ENCODE data around the gene PSME4. TPM values are rescaled to one million over a fixed set of nuclear protein-coding genes. Genes with fewer than 3 reads are reported as not detected.
"Not testable (repeated sequence)": the region's sequence is repeated elsewhere in the genome, so short reads cannot be mapped to it uniquely, and the experiment has no call there.

Gene PSME4
- total RNA-seq, 2 experiments from 2014 or later = 51.8 to 56.0 TPM

GRCh38 chr2:53985646-53986045 lies 14.9 kb upstream of the PSME4 start:
- peaks cover 16% of the 10 kb centered on the region for H3K36me3 Mint-ChIP-seq
- no peaks in the 10 kb centered on the region for H3K27me3 Mint-ChIP-seq
- no peak overlapping the region for H3K27ac Mint-ChIP-seq
- H3K4me1 Mint-ChIP-seq = peaks cover 31% of the 10 kb centered on the region
- no peak for DNase-seq
- no peak overlapping the region for H3K4me3 Mint-ChIP-seq
- no peaks in the 10 kb centered on the region for H3K9me3 Mint-ChIP-seq

GRCh38 chr2:53969968-53970723 lies 647 bp downstream of the PSME4 start:
- peak overlapping the region; percentile 91 for H3K4me3 Mint-ChIP-seq
- H3K9me3 Mint-ChIP-seq = no peaks in the 10 kb centered on the region
- H3K27me3 Mint-ChIP-seq = no peaks in the 10 kb centered on the region
- peak; percentile 34 for DNase-seq
- H3K27ac Mint-ChIP-seq = peak overlapping the region; percentile 89
- H3K4me1 Mint-ChIP-seq = peaks cover 34% of the 10 kb centered on the region
- peaks cover 16% of the 10 kb centered on the region for H3K36me3 Mint-ChIP-seq

DNA sequence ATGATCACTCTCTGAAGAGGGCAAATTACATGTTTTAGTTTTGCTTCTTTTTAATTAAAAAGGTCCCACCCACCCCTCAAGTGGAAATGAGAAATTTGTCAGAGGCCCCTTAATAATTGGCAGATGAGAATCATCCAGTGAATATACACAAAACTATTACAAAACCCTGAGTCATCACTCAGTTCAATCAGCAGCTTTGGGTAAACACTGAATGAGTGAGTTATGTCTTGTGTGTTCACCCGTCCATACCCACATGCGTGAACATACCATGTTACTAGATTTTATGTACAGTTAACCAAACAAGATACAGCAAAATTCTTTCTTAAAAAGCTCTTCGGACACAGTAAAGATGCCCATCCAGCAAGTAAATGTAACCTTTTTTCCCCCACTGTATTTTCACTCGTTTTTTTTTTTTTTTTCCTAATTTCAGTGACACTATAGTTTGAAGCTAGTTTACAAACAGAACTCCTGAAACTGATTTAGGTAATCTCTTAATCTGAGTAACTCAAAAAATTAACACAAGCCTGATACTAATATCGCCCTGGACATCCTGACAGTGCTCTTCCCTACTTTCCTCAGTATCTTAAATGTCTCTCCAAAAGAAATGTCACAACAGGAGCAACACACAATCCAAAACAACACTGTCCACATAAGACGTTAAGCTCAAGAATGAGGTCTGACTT lies 1.4 kb downstream of the PSME4 start:
- no peak for DNase-seq
- Mint-ChIP-seq H3K4me3 (peak overlapping the region; percentile 91), H3K36me3 (peaks cover 13% of the 10 kb centered on the region), H3K9me3 (no peaks in the 10 kb centered on the region), H3K27ac (peak overlapping the region; percentile 89), H3K4me1 (peaks cover 41% of the 10 kb centered on the region), H3K27me3 (no peaks in the 10 kb centered on the region)

- H3K4me3 Mint-ChIP-seq = peak overlapping the region; percentile 1
- H3K4me1 Mint-ChIP-seq = peaks cover 59% of the 10 kb centered on the region
- H3K27ac Mint-ChIP-seq = peak overlapping the region; percentile 47
- peaks cover 27% of the 10 kb centered on the region for H3K36me3 Mint-ChIP-seq
- DNase-seq = no peak
- H3K9me3 Mint-ChIP-seq = peaks cover 2% of the 10 kb centered on the region
- H3K27me3 Mint-ChIP-seq = no peaks in the 10 kb centered on the region
Observed at GRCh38 chr2:53964987-53965687, 5.7 kb downstream of the PSME4 start.

DNA sequence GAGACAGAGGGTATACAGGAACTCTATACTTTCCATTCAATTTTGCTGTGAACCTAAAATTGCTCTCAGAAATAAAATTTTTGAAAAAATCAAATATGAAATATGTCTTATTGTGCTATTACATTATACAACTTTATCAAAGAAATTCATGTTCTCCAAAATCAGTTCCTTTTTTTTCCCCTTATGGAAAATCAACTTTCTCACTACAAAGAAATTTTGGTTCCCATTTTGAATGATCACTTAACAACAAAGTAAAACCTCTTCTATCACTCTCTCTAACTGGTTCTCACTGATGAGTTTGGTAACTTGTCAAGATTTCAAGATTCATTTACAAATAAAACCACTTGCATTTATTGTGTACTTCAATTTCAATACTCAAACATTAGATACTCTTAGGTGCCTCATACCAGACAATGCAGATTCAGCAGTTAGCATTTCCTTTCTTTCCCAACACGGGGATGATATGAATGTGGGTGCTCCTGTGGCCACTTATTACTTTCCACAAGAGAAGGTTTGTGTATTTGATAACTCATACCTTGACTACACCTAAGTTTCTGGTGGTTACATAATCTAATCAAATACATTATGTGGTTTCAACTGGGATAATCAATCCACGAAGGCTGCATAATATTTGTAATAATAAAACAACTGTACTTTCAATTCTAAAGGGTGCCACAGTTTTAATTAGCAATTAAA lies 6.4 kb downstream of the PSME4 start:
- peaks cover 60% of the 10 kb centered on the region for H3K4me1 Mint-ChIP-seq
- no peak overlapping the region for H3K27ac Mint-ChIP-seq
- peaks cover 2% of the 10 kb centered on the region for H3K9me3 Mint-ChIP-seq
- peaks cover 30% of the 10 kb centered on the region for H3K36me3 Mint-ChIP-seq
- no peaks in the 10 kb centered on the region for H3K27me3 Mint-ChIP-seq
- DNase-seq = peak; percentile 14
- no peak overlapping the region for H3K4me3 Mint-ChIP-seq

DNA sequence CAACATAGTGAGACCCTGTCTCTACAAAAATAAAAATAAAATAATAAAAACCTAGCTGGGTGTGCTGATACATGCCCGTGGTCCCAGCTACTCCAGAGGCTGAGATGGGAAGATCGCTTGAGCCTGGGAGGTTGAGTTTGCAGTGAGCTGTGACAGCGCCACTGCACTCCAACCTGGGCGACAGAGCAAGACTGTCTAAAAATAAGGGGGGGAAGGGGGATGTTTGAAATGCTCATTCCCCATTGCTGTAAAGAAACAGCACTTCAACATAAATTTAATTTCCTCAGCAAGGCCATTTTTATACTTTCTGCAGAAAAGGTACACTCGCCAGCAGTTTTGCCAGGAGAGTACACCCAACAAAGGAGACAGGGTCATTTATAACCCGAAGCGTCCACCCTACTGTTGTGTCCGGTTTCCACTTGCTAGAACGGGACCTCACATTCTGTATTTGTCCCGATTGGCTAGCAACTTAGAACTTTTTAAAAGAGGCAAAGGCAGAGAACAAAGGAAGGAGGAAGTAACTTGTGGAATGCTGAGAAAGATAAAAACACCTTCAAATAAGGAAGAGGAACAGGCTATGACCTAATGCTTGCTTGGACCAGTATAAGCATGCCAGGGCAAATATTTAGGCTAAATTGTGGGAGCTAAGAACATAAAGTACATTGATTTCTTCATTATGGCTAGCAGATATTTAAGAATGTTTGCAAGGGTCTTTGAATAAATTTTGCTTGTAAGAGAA lies 9.1 kb downstream of the PSME4 start:
- Mint-ChIP-seq H3K36me3 (peaks cover 31% of the 10 kb centered on the region), H3K4me1 (peaks cover 55% of the 10 kb centered on the region)
- not testable (repeated sequence) for H3K27me3 Mint-ChIP-seq, H3K4me3 Mint-ChIP-seq, DNase-seq, H3K9me3 Mint-ChIP-seq, H3K27ac Mint-ChIP-seq

DNA sequence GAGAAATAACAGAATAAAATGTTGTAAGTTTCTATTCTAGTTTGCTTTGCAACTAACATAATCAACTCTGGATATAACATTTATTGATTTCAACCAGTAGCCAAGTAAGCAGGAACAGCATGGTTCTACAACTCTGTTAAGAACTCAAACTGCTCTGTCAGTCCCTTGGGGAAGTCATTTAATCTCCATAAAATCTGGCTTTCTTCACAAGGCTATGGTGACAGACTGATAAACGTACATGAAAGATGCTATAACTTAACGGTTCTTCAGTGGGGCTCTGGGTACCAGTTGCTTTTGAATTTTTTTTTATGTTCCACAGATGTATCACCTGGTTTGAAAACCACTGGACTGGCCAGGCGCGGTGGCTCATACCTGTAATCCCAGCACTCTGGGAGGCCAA lies 10.3 kb downstream of the PSME4 start:
- Mint-ChIP-seq H3K9me3 (peaks cover 2% of the 10 kb centered on the region), H3K27ac (no peak overlapping the region), H3K36me3 (peaks cover 29% of the 10 kb centered on the region), H3K4me3 (no peak overlapping the region), H3K4me1 (peaks cover 57% of the 10 kb centered on the region), H3K27me3 (no peaks in the 10 kb centered on the region)
- DNase-seq = no peak

DNA sequence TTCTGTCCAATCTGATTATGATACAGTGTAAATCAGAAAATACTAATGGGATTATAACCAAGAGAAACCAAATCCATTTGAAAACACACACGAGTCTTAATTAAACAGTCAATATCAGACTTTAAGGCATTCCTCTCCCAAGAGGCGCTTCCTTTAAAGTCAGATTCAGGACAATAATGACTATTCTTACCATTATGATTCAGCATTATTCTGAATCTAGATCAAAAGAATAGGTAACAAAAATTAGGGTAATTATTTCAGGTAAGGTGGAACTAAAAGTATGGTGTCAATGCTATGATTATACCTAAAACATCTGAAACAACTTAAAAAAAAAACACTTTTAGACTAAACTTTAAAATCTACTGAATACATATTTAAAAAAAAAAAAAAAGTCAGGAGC lies 12.3 kb downstream of the PSME4 start:
- Mint-ChIP-seq H3K36me3 (peaks cover 29% of the 10 kb centered on the region), H3K27me3 (no peaks in the 10 kb centered on the region), H3K4me1 (peaks cover 43% of the 10 kb centered on the region), H3K27ac (no peak overlapping the region), H3K4me3 (no peak overlapping the region), H3K9me3 (peaks cover 2% of the 10 kb centered on the region)
- no peak for DNase-seq

GRCh38 chr2:53952519-53952918 lies 18.3 kb downstream of the PSME4 start:
- H3K27me3 Mint-ChIP-seq = no peaks in the 10 kb centered on the region
- no peak overlapping the region for H3K4me3 Mint-ChIP-seq
- peaks cover 12% of the 10 kb centered on the region for H3K36me3 Mint-ChIP-seq
- H3K9me3 Mint-ChIP-seq = no peaks in the 10 kb centered on the region
- no peak for DNase-seq
- H3K27ac Mint-ChIP-seq = no peak overlapping the region
- peaks cover 27% of the 10 kb centered on the region for H3K4me1 Mint-ChIP-seq

DNA sequence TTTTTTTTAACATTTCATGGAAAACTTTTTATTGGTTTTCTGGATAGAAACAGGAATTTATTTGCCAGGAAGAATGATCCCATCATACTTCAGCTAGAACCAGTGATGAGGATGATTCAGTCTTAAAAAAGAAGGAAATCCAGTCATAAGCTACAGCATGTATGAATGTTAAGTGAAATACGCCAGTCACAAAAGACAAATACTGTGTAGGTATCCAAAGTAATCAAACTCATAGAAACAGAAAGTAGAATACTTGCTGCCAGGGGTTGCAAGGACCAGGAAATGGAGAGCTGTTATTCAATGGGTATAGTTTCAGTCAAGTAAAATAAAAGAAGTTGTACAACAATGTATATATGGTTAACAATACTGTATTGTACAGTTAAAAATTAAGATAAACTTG lies 21.3 kb downstream of the PSME4 start:
- Mint-ChIP-seq H3K27me3 (no peaks in the 10 kb centered on the region), H3K4me1 (peaks cover 28% of the 10 kb centered on the region), H3K36me3 (peaks cover 26% of the 10 kb centered on the region), H3K4me3 (no peak overlapping the region), H3K9me3 (no peaks in the 10 kb centered on the region), H3K27ac (no peak overlapping the region)
- no peak for DNase-seq

- peaks cover 26% of the 10 kb centered on the region for H3K36me3 Mint-ChIP-seq
- H3K9me3 Mint-ChIP-seq = no peaks in the 10 kb centered on the region
- no peaks in the 10 kb centered on the region for H3K27me3 Mint-ChIP-seq
- H3K4me3 Mint-ChIP-seq = no peak overlapping the region
- no peak for DNase-seq
- H3K27ac Mint-ChIP-seq = no peak overlapping the region
- peaks cover 26% of the 10 kb centered on the region for H3K4me1 Mint-ChIP-seq
Observed at GRCh38 chr2:53945538-53945937, 25.3 kb downstream of the PSME4 start.

DNA sequence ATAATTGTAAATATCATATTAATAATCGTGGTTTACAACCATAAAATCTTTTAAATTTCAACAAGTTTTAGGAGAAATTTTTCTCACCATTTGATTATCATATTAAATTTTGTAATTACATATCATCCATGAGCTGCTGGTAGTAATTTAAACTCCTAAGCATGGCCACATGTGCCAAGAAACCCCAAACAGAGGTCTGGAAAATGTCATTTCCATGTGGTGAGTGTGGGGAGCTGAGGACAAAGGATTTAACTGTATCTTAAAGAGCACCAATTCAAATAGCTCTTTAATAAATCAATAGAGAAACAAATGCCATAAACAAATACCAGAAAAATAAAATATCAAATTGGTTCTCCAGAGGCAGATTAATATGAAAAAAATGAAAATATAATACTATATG lies 26.3 kb downstream of the PSME4 start:
- H3K27ac Mint-ChIP-seq = no peak overlapping the region
- peaks cover 26% of the 10 kb centered on the region for H3K4me1 Mint-ChIP-seq
- peaks cover 31% of the 10 kb centered on the region for H3K36me3 Mint-ChIP-seq
- H3K4me3 Mint-ChIP-seq = no peak overlapping the region
- no peaks in the 10 kb centered on the region for H3K27me3 Mint-ChIP-seq
- DNase-seq = no peak
- no peaks in the 10 kb centered on the region for H3K9me3 Mint-ChIP-seq

- Mint-ChIP-seq H3K4me3 (no peak overlapping the region), H3K9me3 (no peaks in the 10 kb centered on the region), H3K27me3 (no peaks in the 10 kb centered on the region), H3K36me3 (peaks cover 25% of the 10 kb centered on the region), H3K27ac (no peak overlapping the region), H3K4me1 (peaks cover 21% of the 10 kb centered on the region)
- no peak for DNase-seq
Observed at GRCh38 chr2:53942280-53942679, 28.5 kb downstream of the PSME4 start.

DNA sequence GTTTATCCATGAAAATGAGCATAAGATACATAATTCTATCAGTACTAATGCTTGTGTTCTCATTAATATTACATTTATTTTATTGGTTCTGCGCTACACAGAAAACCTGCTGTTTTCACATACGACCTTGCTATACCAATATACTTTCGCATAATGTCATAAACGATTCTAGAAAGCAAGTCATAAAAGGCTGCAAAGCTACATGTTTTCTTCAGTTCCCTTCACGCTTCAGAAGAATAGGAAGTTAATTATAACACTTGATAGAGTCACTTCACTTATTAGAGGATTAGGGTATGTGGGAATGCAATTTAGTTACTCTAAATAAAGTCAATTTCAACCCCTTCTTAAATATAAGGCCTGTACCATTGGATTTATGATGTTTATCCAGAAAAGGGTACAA lies 29.0 kb downstream of the PSME4 start:
- Mint-ChIP-seq H3K36me3 (peaks cover 25% of the 10 kb centered on the region), H3K4me1 (peaks cover 25% of the 10 kb centered on the region), H3K27ac (no peak overlapping the region), H3K9me3 (no peaks in the 10 kb centered on the region), H3K27me3 (no peaks in the 10 kb centered on the region), H3K4me3 (no peak overlapping the region)
- no peak for DNase-seq

Data from activated naive CD8-positive, alpha-beta T cell treated with anti-CD3 and anti-CD28 coated beads for 36 hours (primary cell).